Suppressor macrophage treated with lipopolysaccharide for 4 hours (primary cell): ENCODE measurements around the gene FGG.

Experiments
- DNase-seq: peaks from one replicate; pipeline ENCODE4 v3.0.0-alpha.2; 2020

Gene FGG

GRCh38 chr4:154585369-154586018 is 27.0 kb downstream of the FGG start:
- DNase-seq: no peak

DNA sequence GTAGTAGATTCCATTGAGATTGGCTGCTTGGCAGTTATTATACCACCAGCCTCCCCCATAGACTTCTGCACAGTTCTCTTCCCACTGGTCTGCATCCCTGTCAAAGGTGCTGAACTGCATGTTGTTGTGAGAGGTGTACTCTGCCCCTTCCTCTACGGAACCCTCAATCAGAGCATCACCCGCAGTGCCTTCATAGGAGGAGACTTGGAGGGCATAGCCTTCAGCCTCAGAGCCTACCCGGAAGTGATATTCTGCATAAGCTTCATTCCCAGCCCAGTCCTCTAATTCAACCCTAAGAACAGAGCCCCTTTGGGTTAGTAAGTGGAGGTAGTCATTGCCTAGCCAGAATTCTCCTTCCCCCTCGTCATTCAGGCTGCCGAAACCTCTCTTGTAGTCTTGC is 28.2 kb downstream of the FGG start:
- DNase-seq: no peak

- no peak for DNase-seq
Measured at GRCh38 chr4:154583677-154584076, 28.8 kb downstream of the FGG start.

GRCh38 chr4:154583230-154583629 is 29.2 kb downstream of the FGG start:
- DNase-seq: no peak

- DNase-seq: no peak
Measured at GRCh38 chr4:154582723-154583122, 29.7 kb downstream of the FGG start.

DNA sequence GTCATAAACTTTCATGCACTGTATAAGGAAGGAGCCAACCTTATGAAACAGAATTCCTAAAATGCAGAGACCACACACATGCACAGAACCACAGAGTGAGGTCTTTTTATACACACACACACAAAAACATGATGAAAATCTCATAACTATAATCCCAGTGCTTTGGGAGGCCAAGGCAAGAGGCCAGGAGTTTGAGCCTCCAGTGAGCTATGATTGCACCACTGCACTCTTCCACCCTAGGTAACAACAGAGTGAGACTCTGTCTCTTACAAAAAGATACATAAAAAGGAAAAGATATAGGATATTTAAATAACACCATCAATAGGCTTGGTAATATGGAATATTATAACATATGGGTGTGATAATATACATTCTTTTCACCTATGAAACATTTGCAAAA is 32.5 kb downstream of the FGG start:
- DNase-seq: no peak

DNA sequence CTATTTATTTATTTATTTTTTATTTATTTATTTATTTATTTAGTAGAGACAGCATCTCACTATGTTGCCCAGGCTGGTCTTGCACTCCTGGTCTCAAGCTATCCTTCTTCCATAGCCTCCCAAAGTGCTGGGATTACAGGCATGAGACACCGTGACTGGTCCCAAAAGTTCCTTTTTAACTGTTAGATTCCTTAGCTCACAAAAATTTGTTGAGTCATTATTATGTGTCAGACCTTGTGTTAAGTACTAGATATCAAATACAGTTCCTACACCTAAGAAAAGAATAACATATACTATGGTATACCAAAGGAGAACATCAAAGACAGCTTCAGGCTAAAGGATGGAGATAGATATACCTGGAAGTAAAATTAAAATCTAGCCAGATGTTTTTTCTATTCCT is 33.5 kb downstream of the FGG start:
- no peak for DNase-seq

GRCh38 chr4:154577324-154577723 is 35.1 kb downstream of the FGG start:
- DNase-seq: no peak

GRCh38 chr4:154574311-154574710 is 38.1 kb downstream of the FGG start:
- DNase-seq: no peak

GRCh38 chr4:154573190-154573870 is 39.1 kb downstream of the FGG start:
- DNase-seq: no peak

- no peak for DNase-seq
Measured at GRCh38 chr4:154569584-154569983, 42.9 kb downstream of the FGG start.

DNA sequence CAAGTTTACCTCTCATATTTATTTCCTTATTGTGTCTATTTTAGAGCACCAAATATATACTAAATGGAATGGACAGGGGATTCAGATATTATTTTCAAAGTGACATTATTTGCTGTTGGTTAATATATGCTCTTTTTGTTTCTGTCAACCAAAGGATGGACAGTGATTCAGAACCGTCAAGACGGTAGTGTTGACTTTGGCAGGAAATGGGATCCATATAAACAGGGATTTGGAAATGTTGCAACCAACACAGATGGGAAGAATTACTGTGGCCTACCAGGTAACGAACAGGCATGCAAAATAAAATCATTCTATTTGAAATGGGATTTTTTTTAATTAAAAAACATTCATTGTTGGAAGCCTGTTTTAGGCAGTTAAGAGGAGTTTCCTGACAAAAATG is 43.4 kb downstream of the FGG start:
- no peak for DNase-seq

- DNase-seq: no peak
Measured at GRCh38 chr4:154566639-154567204, 45.7 kb downstream of the FGG start.

DNA sequence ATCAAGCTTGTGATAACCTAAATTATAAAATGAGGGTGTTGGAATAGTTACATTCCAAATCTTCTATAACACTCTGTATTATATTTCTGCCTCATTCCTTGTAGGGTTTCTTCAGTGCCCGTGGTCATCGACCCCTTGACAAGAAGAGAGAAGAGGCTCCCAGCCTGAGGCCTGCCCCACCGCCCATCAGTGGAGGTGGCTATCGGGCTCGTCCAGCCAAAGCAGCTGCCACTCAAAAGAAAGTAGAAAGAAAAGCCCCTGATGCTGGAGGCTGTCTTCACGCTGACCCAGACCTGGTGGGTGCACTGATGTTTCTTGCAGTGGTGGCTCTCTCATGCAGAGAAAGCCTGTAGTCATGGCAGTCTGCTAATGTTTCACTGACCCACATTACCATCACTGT is 46.8 kb downstream of the FGG start:
- DNase-seq: no peak

- DNase-seq: no peak
Measured at GRCh38 chr4:154564311-154564710, 48.1 kb downstream of the FGG start.

DNA sequence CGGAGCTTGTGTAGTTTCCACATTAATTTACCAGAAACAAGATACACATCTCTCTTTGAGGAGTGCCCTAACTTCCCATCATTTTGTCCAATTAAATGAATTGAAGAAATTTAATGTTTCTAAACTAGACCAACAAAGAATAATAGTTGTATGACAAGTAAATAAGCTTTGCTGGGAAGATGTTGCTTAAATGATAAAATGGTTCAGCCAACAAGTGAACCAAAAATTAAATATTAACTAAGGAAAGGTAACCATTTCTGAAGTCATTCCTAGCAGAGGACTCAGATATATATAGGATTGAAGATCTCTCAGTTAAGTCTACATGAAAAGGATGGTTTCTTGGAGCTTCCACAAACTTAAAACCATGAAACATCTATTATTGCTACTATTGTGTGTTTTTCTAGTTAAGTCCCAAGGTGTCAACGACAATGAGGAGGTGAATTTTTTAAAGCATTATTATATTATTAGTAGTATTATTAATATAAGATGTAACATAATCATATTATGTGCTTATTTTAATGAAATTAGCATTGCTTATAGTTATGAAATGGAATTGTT is 49.7 kb downstream of the FGG start, which contains the start of gene FGB:
FGB (plus strand) TSS at position 315 of the 558 bp plus-strand sequence; CDS start at position 323, 8 bp downstream.
- no peak for DNase-seq

- DNase-seq: no peak
Measured at GRCh38 chr4:154560824-154561231, 51.6 kb downstream of the FGG start.

DNA sequence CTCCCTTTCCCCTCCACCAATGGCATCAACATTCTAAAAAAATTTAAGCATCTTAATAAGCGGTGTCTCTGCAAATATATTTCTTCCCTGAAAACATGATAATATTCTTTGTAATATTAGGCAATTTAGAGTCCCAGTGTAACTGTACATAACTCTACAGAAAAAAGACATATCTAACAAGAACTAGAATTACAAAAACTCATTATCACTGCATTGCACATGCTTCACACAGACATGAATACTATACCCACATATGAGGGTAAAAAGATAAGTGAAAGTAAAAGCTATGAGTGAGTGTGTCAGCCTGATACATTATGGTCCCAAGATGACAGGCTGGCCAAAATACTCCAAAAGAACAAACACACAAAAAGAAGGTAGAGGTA is 52.0 kb downstream of the FGG start:
- no peak for DNase-seq

- DNase-seq: peak; percentile 37
Measured at GRCh38 chr4:154559494-154560418, 52.7 kb downstream of the FGG start.

DNA sequence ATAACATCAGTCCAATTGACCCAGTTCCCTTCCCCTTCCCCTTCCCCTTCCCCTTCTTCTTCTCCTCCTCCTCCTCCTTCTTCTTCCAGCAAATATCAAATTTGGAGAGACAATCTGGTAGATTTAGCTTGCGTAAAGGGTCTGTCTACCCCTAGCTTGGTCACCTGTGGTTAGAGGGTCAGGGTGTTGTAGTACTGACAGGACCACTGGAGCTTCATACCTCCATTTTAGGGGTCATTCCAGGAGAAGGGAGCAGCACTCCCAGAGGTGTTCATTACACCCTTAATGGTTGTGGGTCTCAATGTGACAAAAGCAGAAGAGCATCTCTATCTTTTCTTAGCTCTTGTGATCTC is 53.3 kb downstream of the FGG start:
- DNase-seq: no peak
